ENCODE measurements around the gene PPP3CA. TPM values are rescaled to one million over a fixed set of nuclear protein-coding genes. Genes with fewer than 3 reads are reported as not detected.

Gene PPP3CA
- total RNA-seq, 2 donors from 2014 or later, result 71.3 to 142 TPM

- no peak overlapping the region for H3K27ac ChIP-seq
- H3K36me3 ChIP-seq, result no peaks in the 10 kb centered on the region
- no peak for DNase-seq (ENCODE audit: low spot score)
- H3K4me1 ChIP-seq (replicated peaks), result no peaks in the 10 kb centered on the region
- intact Hi-C loops (cut with DNase I), result no loop called here
- H3K9me3 ChIP-seq, result no peaks in the 10 kb centered on the region
- no peak overlapping the region for H3K4me3 ChIP-seq
- no peaks in the 10 kb centered on the region for H3K27me3 ChIP-seq (replicated peaks; ENCODE audit: insufficient read depth)
- TF ChIP-seq CTCF (IDR thresholded peaks at IDR 0.05), result no peak
- no peak for TF ChIP-seq POLR2AphosphoS5 (IDR thresholded peaks at IDR 0.05)
- no peak for TF ChIP-seq POLR2A (IDR thresholded peaks at IDR 0.05)
- WGBS, result 98% methylated on average over 2 of the region's 2 CpGs
These were observed 306.6 kb downstream of the PPP3CA start for GRCh38 chr4:101040776-101041175.

GRCh38 chr4:101039367-101039766 is 308.0 kb downstream of the PPP3CA start:
- Histone ChIP-seq H3K4me1 (replicated peaks) (no peaks in the 10 kb centered on the region), H3K9me3 (no peaks in the 10 kb centered on the region), H3K27me3 (replicated peaks; ENCODE audit: insufficient read depth) (no peaks in the 10 kb centered on the region), H3K36me3 (no peaks in the 10 kb centered on the region), H3K27ac (no peak overlapping the region), H3K4me3 (no peak overlapping the region)
- no peak for TF ChIP-seq POLR2AphosphoS5 (IDR thresholded peaks at IDR 0.05)
- TF ChIP-seq CTCF (IDR thresholded peaks at IDR 0.05), result no peak
- TF ChIP-seq POLR2A (IDR thresholded peaks at IDR 0.05), result no peak
- intact Hi-C loops (cut with DNase I), result no loop called here
- DNase-seq (ENCODE audit: low spot score), result no peak
- WGBS, result 93% methylated on average over 5 of the region's 5 CpGs

GRCh38 chr4:101037938-101038413 is 309.4 kb downstream of the PPP3CA start:
- H3K27ac ChIP-seq, result no peak overlapping the region
- no peaks in the 10 kb centered on the region for H3K9me3 ChIP-seq
- no peaks in the 10 kb centered on the region for H3K36me3 ChIP-seq
- intact Hi-C loops (cut with DNase I), result no loop called here
- TF ChIP-seq POLR2AphosphoS5 (IDR thresholded peaks at IDR 0.05) (no peak), POLR2A (IDR thresholded peaks at IDR 0.05) (no peak), CTCF (IDR thresholded peaks at IDR 0.05) (no peak)
- no peaks in the 10 kb centered on the region for H3K27me3 ChIP-seq (replicated peaks; ENCODE audit: insufficient read depth)
- no peak for DNase-seq (ENCODE audit: low spot score)
- 88% methylated on average over 1 of the region's 1 CpG for WGBS
- no peaks in the 10 kb centered on the region for H3K4me1 ChIP-seq (replicated peaks)
- no peak overlapping the region for H3K4me3 ChIP-seq

- intact Hi-C loops (cut with DNase I), result no loop called here
- Histone ChIP-seq H3K36me3 (no peaks in the 10 kb centered on the region), H3K4me1 (replicated peaks) (no peaks in the 10 kb centered on the region), H3K9me3 (no peaks in the 10 kb centered on the region), H3K4me3 (no peak overlapping the region), H3K27ac (no peak overlapping the region), H3K27me3 (replicated peaks; ENCODE audit: insufficient read depth) (no peaks in the 10 kb centered on the region)
- DNase-seq (ENCODE audit: low spot score), result no peak
- TF ChIP-seq POLR2AphosphoS5 (IDR thresholded peaks at IDR 0.05), result no peak
- no peak for TF ChIP-seq POLR2A (IDR thresholded peaks at IDR 0.05)
- TF ChIP-seq CTCF (IDR thresholded peaks at IDR 0.05), result no peak
- WGBS, result 83% methylated on average over 3 of the region's 3 CpGs
These were observed 310.1 kb downstream of the PPP3CA start for GRCh38 chr4:101037249-101037648.

- TF ChIP-seq CTCF (IDR thresholded peaks at IDR 0.05) (no peak), POLR2A (IDR thresholded peaks at IDR 0.05) (no peak)
- no peak overlapping the region for H3K27ac ChIP-seq
- intact Hi-C loops (cut with DNase I), result no loop called here
- DNase-seq (ENCODE audit: low spot score), result no peak
- H3K36me3 ChIP-seq, result no peaks in the 10 kb centered on the region
- H3K27me3 ChIP-seq (replicated peaks; ENCODE audit: insufficient read depth), result no peaks in the 10 kb centered on the region
- H3K4me3 ChIP-seq, result no peak overlapping the region
- H3K9me3 ChIP-seq, result no peaks in the 10 kb centered on the region
- H3K4me1 ChIP-seq (replicated peaks), result no peaks in the 10 kb centered on the region
- WGBS, result 90% methylated on average over 2 of the region's 2 CpGs
These were observed 311.8 kb downstream of the PPP3CA start for GRCh38 chr4:101035487-101035886.
